ENCODE measurements around the gene EPHB1.

DNA sequence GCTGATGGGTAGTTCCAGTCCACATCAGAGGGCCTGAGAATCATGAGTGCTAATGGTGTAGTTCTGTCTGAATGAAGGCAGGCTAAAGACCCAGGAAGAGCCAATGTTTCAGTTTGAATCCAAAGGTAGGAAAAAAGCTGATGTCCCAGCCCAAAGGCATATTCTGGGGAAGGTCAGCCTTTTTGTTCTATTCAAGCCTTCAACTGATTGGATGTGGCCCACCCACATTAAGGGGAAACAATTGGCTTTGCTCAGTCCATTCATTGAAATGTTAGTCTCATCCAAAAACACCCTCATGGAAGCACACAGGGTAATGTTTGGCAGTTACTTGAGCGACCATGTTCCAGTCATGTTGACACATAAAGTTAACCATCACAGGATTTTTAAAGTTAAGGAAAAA is 25.9 kb downstream of the EPHB1 start:
- no peak for TF ChIP-seq EGR1 (IDR thresholded peaks at IDR 0.05; ENCODE audit: low read depth in 2 of 2)
- TF ChIP-seq, protein P1, sequence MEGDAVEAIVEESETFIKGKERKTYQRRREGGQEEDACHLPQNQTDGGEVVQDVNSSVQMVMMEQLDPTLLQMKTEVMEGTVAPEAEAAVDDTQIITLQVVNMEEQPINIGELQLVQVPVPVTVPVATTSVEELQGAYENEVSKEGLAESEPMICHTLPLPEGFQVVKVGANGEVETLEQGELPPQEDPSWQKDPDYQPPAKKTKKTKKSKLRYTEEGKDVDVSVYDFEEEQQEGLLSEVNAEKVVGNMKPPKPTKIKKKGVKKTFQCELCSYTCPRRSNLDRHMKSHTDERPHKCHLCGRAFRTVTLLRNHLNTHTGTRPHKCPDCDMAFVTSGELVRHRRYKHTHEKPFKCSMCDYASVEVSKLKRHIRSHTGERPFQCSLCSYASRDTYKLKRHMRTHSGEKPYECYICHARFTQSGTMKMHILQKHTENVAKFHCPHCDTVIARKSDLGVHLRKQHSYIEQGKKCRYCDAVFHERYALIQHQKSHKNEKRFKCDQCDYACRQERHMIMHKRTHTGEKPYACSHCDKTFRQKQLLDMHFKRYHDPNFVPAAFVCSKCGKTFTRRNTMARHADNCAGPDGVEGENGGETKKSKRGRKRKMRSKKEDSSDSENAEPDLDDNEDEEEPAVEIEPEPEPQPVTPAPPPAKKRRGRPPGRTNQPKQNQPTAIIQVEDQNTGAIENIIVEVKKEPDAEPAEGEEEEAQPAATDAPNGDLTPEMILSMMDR (IDR thresholded peaks at IDR 0.05; ENCODE audit: low read depth, low read length, missing input control), result no peak
- TF ChIP-seq RAD21 (IDR thresholded peaks at IDR 0.05), result no peak
- no peak for TF ChIP-seq JUND (IDR thresholded peaks at IDR 0.05)
- TF ChIP-seq TAF1 (conservative IDR thresholded peaks at IDR 0.05), result no peak
- TF ChIP-seq, protein P2, sequence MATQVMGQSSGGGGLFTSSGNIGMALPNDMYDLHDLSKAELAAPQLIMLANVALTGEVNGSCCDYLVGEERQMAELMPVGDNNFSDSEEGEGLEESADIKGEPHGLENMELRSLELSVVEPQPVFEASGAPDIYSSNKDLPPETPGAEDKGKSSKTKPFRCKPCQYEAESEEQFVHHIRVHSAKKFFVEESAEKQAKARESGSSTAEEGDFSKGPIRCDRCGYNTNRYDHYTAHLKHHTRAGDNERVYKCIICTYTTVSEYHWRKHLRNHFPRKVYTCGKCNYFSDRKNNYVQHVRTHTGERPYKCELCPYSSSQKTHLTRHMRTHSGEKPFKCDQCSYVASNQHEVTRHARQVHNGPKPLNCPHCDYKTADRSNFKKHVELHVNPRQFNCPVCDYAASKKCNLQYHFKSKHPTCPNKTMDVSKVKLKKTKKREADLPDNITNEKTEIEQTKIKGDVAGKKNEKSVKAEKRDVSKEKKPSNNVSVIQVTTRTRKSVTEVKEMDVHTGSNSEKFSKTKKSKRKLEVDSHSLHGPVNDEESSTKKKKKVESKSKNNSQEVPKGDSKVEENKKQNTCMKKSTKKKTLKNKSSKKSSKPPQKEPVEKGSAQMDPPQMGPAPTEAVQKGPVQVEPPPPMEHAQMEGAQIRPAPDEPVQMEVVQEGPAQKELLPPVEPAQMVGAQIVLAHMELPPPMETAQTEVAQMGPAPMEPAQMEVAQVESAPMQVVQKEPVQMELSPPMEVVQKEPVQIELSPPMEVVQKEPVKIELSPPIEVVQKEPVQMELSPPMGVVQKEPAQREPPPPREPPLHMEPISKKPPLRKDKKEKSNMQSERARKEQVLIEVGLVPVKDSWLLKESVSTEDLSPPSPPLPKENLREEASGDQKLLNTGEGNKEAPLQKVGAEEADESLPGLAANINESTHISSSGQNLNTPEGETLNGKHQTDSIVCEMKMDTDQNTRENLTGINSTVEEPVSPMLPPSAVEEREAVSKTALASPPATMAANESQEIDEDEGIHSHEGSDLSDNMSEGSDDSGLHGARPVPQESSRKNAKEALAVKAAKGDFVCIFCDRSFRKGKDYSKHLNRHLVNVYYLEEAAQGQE (IDR thresholded peaks at IDR 0.05), result no peak
- TF ChIP-seq, protein P3, sequence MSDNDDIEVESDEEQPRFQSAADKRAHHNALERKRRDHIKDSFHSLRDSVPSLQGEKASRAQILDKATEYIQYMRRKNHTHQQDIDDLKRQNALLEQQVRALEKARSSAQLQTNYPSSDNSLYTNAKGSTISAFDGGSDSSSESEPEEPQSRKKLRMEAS (IDR thresholded peaks at IDR 0.05), result no peak
- TF ChIP-seq YY1 (IDR thresholded peaks at IDR 0.05), result no peak
- no peak for TF ChIP-seq GABPA (IDR thresholded peaks at IDR 0.05 in 1 of 2, conservative IDR thresholded peaks at IDR 0.05 in 1 of 2)
- TF ChIP-seq ZBTB33 (IDR thresholded peaks at IDR 0.05), result no peak
- no peak for TF ChIP-seq FOXA1 (IDR thresholded peaks at IDR 0.05)
